NCI-H748 (cell line): ENCODE measurements around the gene DAZ3.
"Not testable (repeated sequence)": the region's sequence is repeated elsewhere in the genome, so short reads cannot be mapped to it uniquely, and the experiment has no call there.

Source experiments
- DNase-seq: peaks from one replicate; lab custom pipeline; 2025; ENCODE audit not compliant: unreplicated experiment; lab: John Stamatoyannopoulos, UW

The DAZ3 gene, protein sequence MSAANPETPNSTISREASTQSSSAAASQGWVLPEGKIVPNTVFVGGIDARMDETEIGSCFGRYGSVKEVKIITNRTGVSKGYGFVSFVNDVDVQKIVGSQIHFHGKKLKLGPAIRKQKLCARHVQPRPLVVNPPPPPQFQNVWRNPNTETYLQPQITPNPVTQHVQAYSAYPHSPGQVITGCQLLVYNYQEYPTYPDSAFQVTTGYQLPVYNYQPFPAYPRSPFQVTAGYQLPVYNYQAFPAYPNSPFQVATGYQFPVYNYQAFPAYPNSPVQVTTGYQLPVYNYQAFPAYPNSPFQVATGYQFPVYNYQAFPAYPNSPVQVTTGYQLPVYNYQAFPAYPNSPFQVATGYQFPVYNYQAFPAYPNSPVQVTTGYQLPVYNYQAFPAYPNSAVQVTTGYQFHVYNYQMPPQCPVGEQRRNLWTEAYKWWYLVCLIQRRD

DNA sequence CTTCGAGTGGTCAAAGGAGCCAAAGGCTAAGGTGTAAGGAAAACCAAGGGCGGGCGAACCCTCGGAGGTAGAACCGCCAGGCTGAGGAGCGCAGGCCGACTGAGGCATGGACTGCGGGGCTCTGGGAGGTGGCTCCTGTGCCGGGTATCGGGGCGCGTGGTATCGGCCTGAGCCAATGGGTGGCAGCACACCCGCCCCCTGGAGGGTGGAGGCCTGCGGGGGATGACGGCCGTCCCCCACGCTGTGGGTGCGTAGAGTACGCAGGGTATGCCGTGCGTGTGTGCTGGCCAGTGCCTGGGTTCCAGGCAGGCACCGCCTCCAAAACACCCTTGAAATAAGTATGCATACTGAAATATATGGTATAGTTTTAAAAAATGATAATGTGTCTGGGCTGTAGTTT lies at the start of gene DAZ3:
Gene DAZ3 (minus strand): TSS at position 101 of the 400 bp plus-strand sequence. CDS start 208 bp downstream, outside the sequence.
- not testable (repeated sequence) for DNase-seq

DNA sequence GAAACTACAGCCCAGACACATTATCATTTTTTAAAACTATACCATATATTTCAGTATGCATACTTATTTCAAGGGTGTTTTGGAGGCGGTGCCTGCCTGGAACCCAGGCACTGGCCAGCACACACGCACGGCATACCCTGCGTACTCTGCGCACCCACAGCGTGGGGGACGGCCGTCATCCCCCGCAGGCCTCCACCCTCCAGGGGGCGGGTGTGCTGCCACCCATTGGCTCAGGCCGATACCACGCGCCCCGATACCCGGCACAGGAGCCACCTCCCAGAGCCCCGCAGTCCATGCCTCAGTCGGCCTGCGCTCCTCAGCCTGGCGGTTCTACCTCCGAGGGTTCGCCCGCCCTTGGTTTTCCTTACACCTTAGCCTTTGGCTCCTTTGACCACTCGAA lies 20.4 kb upstream of the DAZ3 start, which contains the start of gene DAZ4:
Gene DAZ4 (plus strand): TSS at position 301 of the 400 bp plus-strand sequence. CDS start 208 bp downstream, outside the sequence.
- not testable (repeated sequence) for DNase-seq

DNA sequence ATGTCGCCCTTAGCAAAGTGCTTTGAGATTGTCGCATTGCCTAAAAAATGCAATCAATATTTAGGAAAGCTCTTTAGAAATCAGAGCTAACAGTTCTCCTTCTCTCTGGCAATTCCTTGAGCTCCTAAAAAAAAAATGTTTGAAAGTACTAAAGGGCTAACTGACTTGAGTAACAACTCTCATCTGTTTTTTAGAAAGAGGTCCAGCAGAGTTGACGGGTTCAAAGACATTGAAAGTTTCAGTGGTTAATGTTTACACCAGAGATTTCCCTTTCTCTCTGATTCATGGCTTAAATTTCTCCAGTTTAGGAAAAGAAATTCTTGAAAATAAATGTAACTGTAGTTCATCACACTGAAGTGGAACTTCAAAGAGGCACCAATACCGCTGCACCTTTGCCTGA lies 11.9 kb upstream of the DAZ3 start:
- DNase-seq: not testable (repeated sequence)

DNA sequence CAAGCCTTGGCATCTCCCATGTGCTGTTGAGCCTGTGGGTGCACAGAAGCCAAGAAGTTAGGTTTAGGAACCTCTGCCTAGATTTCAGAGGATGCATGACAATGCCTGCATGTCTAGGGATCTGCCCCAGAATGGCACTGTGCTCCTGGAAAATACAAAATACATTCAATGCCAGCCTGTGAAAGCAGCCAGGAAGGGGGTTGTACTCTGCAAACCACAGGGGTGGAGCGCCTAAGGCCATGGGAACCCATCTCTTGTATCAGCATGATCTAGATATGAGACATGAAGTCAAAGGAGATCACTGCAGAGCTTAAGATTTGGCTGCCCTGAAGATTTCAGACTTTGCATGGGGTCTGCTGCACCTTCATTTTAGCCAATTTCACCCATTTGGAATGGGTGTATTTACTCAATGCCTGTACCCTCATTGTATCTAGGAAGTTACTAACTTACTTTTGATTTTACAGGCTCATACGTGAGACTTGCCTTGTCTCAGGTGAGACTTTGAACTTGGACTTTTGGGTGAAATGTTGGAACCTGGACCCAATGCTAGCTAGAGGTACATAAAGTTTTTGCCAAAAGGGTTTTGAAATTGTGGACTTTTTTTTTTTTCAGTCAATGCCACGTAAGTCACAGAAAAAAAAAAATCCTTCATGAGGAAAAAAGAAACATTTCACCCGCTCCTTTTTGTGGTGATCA lies 11.1 kb upstream of the DAZ3 start:
- not testable (repeated sequence) for DNase-seq

DNA sequence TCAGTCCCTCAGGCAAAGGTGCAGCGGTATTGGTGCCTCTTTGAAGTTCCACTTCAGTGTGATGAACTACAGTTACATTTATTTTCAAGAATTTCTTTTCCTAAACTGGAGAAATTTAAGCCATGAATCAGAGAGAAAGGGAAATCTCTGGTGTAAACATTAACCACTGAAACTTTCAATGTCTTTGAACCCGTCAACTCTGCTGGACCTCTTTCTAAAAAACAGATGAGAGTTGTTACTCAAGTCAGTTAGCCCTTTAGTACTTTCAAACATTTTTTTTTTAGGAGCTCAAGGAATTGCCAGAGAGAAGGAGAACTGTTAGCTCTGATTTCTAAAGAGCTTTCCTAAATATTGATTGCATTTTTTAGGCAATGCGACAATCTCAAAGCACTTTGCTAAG lies 8.6 kb upstream of the DAZ3 start:
- DNase-seq: not testable (repeated sequence)
